CD14-positive monocyte (primary cell): ENCODE results near the gene ZNF687. TPM values are rescaled to one million over a fixed set of nuclear protein-coding genes. Genes with fewer than 3 reads are reported as not detected.

Experiments
- DNase-seq, 3 donors: peaks; one replicate each; pipeline ENCODE4 v3.0.0-alpha.2; 2011 to 2022
- H2AFZ ChIP-seq: 2 replicates; pipeline ENCODE4 v1.6.0; 2012; ENCODE audit warnings: mild to moderate bottlenecking, low read depth, low read length, inconsistent platforms; ENCODE audit not compliant: insufficient read depth, poor library complexity, severe bottlenecking
- H3K27ac ChIP-seq, 2 donors: 1 replicate in 1 of 2; 2 replicates in 1 of 2; pipeline ENCODE4 v1.5.1; 2012 to 2013; ENCODE audit warnings: low read length in 2 of 2, control low read depth in 1 of 2, inconsistent platforms in 1 of 2, low read depth in 1 of 2, mild to moderate bottlenecking in 1 of 2
- H3K27me3 ChIP-seq, 2 donors: one replicate each; pipeline versions ENCODE4 v1.6.0 to v1.6.1; 2011 to 2013; ENCODE audit warnings: low read length in 2 of 2; ENCODE audit not compliant: control insufficient read depth in 2 of 2, insufficient read depth in 2 of 2
- H3K36me3 ChIP-seq, 2 donors: replicated peaks in 1 of 2; 1 replicate in 1 of 2; 2 replicates in 1 of 2; pipeline versions ENCODE4 v1.5.1 to v1.6.1; 2012 to 2013; ENCODE audit warnings: low read length in 2 of 2, control low read depth in 1 of 2, inconsistent platforms in 1 of 2, mild to moderate bottlenecking in 1 of 2; ENCODE audit not compliant: insufficient read depth in 2 of 2, control insufficient read depth in 1 of 2
- H3K4me1 ChIP-seq, 2 donors: 1 replicate in 1 of 2; 2 replicates in 1 of 2; pipeline versions ENCODE4 v1.5.1 to v1.6.1; 2012 to 2013; ENCODE audit warnings: low read length in 2 of 2, control low read depth in 1 of 2, inconsistent platforms in 1 of 2, mild to moderate bottlenecking in 1 of 2, moderate library complexity in 1 of 2; ENCODE audit not compliant: insufficient read depth in 2 of 2, control insufficient read depth in 1 of 2
- H3K4me2 ChIP-seq: replicated peaks from 2 replicates; pipeline ENCODE3; 2012; ENCODE audit warnings: low read length, moderate library complexity, mild to moderate bottlenecking; ENCODE audit not compliant: poor library complexity, severe bottlenecking; ENCODE audit errors: extremely low read depth
- H3K4me3 ChIP-seq, 3 experiments: fragments of 200-600 bp in 1 of 3; sonication (generic) in 1 of 3; replicated peaks in 1 of 3; 1 replicate in 2 of 3; 2 replicates in 1 of 3; pipeline ENCODE4 v1.5.1; 2011 to 2013; ENCODE audit warnings: low read length in 3 of 3, mild to moderate bottlenecking in 3 of 3, control low read depth in 2 of 3, low read depth in 2 of 3, inconsistent platforms in 1 of 3, moderate library complexity in 1 of 3
- H3K79me2 ChIP-seq: 2 replicates; pipeline ENCODE4 v1.6.0; 2012; ENCODE audit warnings: mild to moderate bottlenecking, control low read depth, inconsistent platforms, low read length, moderate library complexity; ENCODE audit not compliant: insufficient read depth
- H3K9ac ChIP-seq: 2 replicates; pipeline ENCODE4 v1.6.0; 2017; ENCODE audit warnings: low read length, mild to moderate bottlenecking; ENCODE audit not compliant: insufficient read depth, poor library complexity, severe bottlenecking
- H3K9me3 ChIP-seq, 2 donors: replicated peaks in 1 of 2; 1 replicate in 1 of 2; 2 replicates in 1 of 2; pipeline versions ENCODE4 v1.5.1 to v1.6.1; 2012 to 2013; ENCODE audit warnings: low read length in 2 of 2, control low read depth in 1 of 2; ENCODE audit not compliant: control insufficient read depth in 1 of 2, insufficient read depth in 1 of 2
- H4K20me1 ChIP-seq: 2 replicates; pipeline ENCODE4 v1.6.0; 2012; ENCODE audit warnings: mild to moderate bottlenecking, low read length, control low read depth, moderate library complexity; ENCODE audit not compliant: insufficient read depth
- H3K27ac Mint-ChIP-seq, 7 donors: one replicate each; pipeline ENCODE4 v1.8.0; 2020; ENCODE audit warnings: mild to moderate bottlenecking in 7 of 7, mixed read lengths in 7 of 7, moderate library complexity in 6 of 7, inconsistent platforms in 2 of 7
- H3K27me3 Mint-ChIP-seq, 3 donors: one replicate each; pipeline ENCODE4 v1.8.0; 2021 to 2022; ENCODE audit warnings: low read depth in 3 of 3, mild to moderate bottlenecking in 3 of 3, mixed read lengths in 3 of 3, moderate library complexity in 3 of 3, inconsistent platforms in 1 of 3
- H3K36me3 Mint-ChIP-seq, 2 donors: one replicate each; pipeline ENCODE4 v1.8.0; 2020; ENCODE audit warnings: mixed read lengths in 2 of 2, inconsistent platforms in 1 of 2, mild to moderate bottlenecking in 1 of 2
- H3K4me1 Mint-ChIP-seq: one replicate; pipeline ENCODE4 v1.8.0; 2020; ENCODE audit warnings: mild to moderate bottlenecking, mixed read lengths
- H3K4me3 Mint-ChIP-seq, 2 donors: one replicate each; pipeline ENCODE4 v1.8.0; 2020; ENCODE audit warnings: mild to moderate bottlenecking in 2 of 2, mixed read lengths in 2 of 2, moderate library complexity in 1 of 2
- H3K9me3 Mint-ChIP-seq, 7 donors: one replicate each; pipeline ENCODE4 v1.8.0; 2020 to 2022; ENCODE audit warnings: mixed read lengths in 7 of 7, mild to moderate bottlenecking in 6 of 7, moderate library complexity in 6 of 7, inconsistent platforms in 2 of 7
- CTCF ChIP-seq: fragments of 200-600 bp; IDR thresholded peaks from one replicate; pipeline ENCODE4 v1.8.0; 2022; ENCODE audit warnings: antibody characterized with exemption, mild to moderate bottlenecking
- WGBS: methylation state at CpG from one replicate; pipeline ENCODE4 v1.1.5; 2013; ENCODE audit warnings: missing lambda C conversion rate; ENCODE audit not compliant: insufficient coverage; 5-methylcytosine and 5-hydroxymethylcytosine counted together
- intact Hi-C, 2 donors: fragments of 100-400 bp; cut with micrococcal nuclease; formaldehyde crosslinking; loops; one replicate each; pipeline versions ENCODE4 v1.15.0 to v1.15.1; 2023
- polyA plus RNA-seq, 3 donors: library from polyadenylated mRNA; depleted of rRNA in 1 of 3; unstranded in 2 of 3; stranded (reverse) in 1 of 3; fragments of 300-500 nt in 2 of 3; fragments of >200 nt in 1 of 3; fragmentation: Illumina TruSeq in 2 of 3; gene quantifications; 1 replicate in 2 of 3; 2 replicates in 1 of 3; pipeline ENCODE4 v1.2.3, GENCODE V29; 2012 to 2021

ZNF687 gene
- polyA plus RNA-seq, 3 donors: 1.3 to 26.5 (median 1.8) TPM

DNA sequence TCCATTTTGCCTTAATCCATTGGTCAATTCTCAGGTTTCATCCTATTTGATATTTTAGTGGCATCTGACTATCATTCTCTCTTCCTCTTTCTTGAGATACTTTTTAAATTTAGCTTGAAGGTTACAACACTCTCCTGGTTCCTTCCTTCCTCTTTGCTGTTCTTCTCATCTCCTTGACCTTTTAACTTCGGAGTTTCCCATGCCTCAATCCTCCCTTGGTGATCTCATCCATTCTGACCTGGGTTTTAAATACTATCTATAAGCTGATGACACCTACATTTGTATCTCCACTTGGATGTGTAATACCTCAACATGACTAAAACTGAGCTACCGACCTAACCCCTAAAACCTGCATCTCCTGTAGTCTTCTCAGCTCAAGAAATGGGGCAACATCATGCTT, 4.8 kb upstream of the ZNF687 start:
- Mint-ChIP-seq H3K4me1 (peaks cover 51% of the 10 kb centered on the region), H3K9me3 (peaks cover 0 to 8% (median 0%) of the 10 kb centered on the region in 7 donors), H3K27ac (peak overlapping the region; percentile 93 to 99 (median 97)), H3K36me3 (peaks cover 10 to 16% of the 10 kb centered on the region in 2 donors), H3K27me3 (no peaks in the 10 kb centered on the region), H3K4me3 (peak overlapping the region in 1 of 2 donors; percentile 54)
- H3K36me3 ChIP-seq: no peaks in the 10 kb centered on the region
- H2AFZ ChIP-seq: peak overlapping the region; percentile 54
- TF ChIP-seq CTCF: no peak
- H3K4me1 ChIP-seq: peaks cover 51 to 62% of the 10 kb centered on the region in 2 donors
- peaks cover 13% of the 10 kb centered on the region for H3K79me2 ChIP-seq
- no peaks in the 10 kb centered on the region for H3K27me3 ChIP-seq
- WGBS: 13% methylated on average over 2 of the region's 2 CpGs
- peak; percentile 95 to 99 (median 95) for DNase-seq
- no peak overlapping the region for H3K9ac ChIP-seq
- H3K27ac ChIP-seq: peak overlapping the region; percentile 79 to 83
- H3K4me3 ChIP-seq: peak overlapping the region in 1 of 3 experiments; percentile 50
- intact Hi-C loops: loop anchor here in 1 of 2 donors (1.0 kb wide), 1 partner anchor 22 kb away; no protein-coding TSS in a partner anchor
- H3K9me3 ChIP-seq: no peaks in the 10 kb centered on the region
- H4K20me1 ChIP-seq: no peaks in the 10 kb centered on the region
- H3K4me2 ChIP-seq: peak overlapping the region; percentile 70

- peak; percentile 92 to 96 (median 95) for DNase-seq
- H3K27ac Mint-ChIP-seq: peak overlapping the region; percentile 99 to 100 (median 100)
- peaks cover 15 to 28% of the 10 kb centered on the region in 2 donors for H3K36me3 Mint-ChIP-seq
- peaks cover 0 to 8% (median 0%) of the 10 kb centered on the region in 7 donors for H3K9me3 Mint-ChIP-seq
- H3K9ac ChIP-seq: peak overlapping the region; percentile 86
- H3K4me1 Mint-ChIP-seq: peaks cover 51% of the 10 kb centered on the region
- H3K27me3 Mint-ChIP-seq: peaks cover 0 to 1% (median 0%) of the 10 kb centered on the region in 3 donors
- peak overlapping the region; percentile 49 for H2AFZ ChIP-seq
- peak overlapping the region; percentile 63 to 96 (median 88) for H3K4me3 ChIP-seq
- 0% methylated on average over 31 of the region's 48 CpGs for WGBS
- peak overlapping the region; percentile 99 to 100 for H3K4me3 Mint-ChIP-seq
- peaks cover 50 to 70% of the 10 kb centered on the region in 2 donors for H3K4me1 ChIP-seq
- H3K4me2 ChIP-seq: peak overlapping the region; percentile 100
- intact Hi-C loops: loop anchor here in 1 of 2 donors (10.0 kb wide), 1 partner anchor 183 kb away; no protein-coding TSS in a partner anchor
- no peaks in the 10 kb centered on the region for H3K9me3 ChIP-seq
- peaks cover 55% of the 10 kb centered on the region for H3K79me2 ChIP-seq
- TF ChIP-seq CTCF: no peak
- peaks cover 31% of the 10 kb centered on the region for H4K20me1 ChIP-seq
- H3K27ac ChIP-seq: peak overlapping the region; percentile 94 to 96
- no peaks in the 10 kb centered on the region for H3K27me3 ChIP-seq
- peaks cover 13 to 18% of the 10 kb centered on the region in 2 donors for H3K36me3 ChIP-seq
These were observed 702 bp upstream of the ZNF687 start for GRCh38 chr1:151281225-151281968.
